Measurements from ENCODE around the gene ASIC1. TPM values are rescaled to one million over a fixed set of nuclear protein-coding genes. Genes with fewer than 3 reads are reported as not detected.
A peak's percentile ranks its signal among the peaks of the same experiment; 100 is the strongest.

Gene ASIC1
- polyA plus RNA-seq, 3 donors, result 3.3 to 4.1 (median 4.0) TPM

DNA sequence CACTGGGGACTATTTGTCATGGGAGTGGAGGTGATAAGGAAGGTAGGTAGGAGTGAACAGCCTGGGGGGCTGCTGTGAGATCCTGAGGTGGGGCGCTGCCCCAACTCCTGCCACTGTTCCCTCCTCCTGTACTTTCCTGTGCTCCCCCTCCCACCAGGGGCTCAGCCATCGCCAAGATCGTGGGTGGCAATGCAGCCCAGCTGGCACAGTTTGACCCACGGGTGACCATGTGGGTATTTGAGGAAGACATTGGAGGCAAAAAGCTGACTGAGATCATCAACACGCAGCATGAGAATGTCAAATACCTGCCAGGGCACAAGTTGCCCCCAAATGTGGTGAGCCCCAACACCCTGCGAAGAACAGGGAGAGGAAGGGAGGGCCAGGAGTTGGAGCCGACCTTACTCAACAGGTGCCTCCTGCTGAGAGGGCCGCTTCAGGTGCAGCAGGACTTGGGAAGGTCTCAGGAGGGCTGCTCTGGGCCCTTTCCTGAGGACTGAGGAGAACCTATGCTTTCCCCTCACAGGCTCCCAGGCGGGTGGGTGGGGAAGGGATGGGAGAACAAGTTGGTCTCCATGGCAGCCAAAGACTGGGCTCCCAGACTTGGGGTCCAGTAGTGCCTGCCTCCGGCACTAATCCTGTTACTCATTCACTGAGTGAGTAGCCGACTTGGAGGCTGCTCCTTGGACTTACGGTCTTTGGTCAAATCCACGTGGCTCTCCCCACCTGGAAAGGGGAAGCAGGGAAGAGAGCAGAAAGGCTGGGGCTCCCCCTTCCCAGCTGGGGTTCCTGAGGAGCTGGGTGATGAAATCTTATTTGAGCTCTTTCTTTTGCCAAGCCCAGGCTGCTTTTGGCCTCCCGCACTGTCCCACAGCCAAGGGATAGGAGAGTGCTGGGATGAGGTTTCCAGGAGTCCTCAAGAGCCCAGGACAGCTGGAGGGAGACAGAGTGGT, 47.3 kb downstream of the ASIC1 start:
- DNase-seq (ENCODE audit: low read depth in 3 of 3, low spot score in 2 of 3), result no peak

DNA sequence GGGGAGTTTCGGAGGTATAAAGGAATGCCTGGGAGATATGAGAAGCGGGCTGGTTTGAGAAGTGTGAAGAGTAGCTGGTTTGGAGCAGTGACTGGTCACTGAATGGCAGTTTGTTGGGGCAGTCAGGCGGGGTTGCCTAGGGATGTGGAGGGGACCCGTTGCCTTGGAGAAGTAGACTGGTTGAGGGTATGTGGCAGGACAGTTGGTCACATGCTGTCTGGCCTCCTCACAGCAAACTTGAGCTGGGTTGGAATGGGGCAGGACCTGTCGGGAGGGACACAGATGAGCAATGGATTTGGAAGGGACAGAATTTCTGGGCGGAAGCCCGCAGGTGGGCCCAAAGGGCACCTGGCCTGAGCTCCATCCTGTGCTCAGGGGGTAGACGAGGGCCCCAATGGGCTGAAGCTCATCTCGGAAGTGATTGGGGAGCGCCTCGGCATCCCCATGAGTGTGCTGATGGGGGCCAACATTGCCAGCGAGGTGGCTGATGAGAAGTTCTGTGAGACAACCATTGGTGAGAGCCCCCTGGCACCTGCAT, 48.6 kb downstream of the ASIC1 start:
- DNase-seq (ENCODE audit: low read depth in 3 of 3, low spot score in 2 of 3), result no peak

GRCh38 chr12:50106907-50107306, 49.5 kb downstream of the ASIC1 start:
- no peak for DNase-seq (ENCODE audit: low read depth in 3 of 3, low spot score in 2 of 3)

- DNase-seq (ENCODE audit: low read depth in 3 of 3, low spot score in 2 of 3), result no peak
Measured at GRCh38 chr12:50107416-50108268, 50.2 kb downstream of the ASIC1 start.

- DNase-seq (ENCODE audit: low read depth in 3 of 3, low spot score in 2 of 3), result no peak
Measured at GRCh38 chr12:50109319-50109718, 51.9 kb downstream of the ASIC1 start.

DNA sequence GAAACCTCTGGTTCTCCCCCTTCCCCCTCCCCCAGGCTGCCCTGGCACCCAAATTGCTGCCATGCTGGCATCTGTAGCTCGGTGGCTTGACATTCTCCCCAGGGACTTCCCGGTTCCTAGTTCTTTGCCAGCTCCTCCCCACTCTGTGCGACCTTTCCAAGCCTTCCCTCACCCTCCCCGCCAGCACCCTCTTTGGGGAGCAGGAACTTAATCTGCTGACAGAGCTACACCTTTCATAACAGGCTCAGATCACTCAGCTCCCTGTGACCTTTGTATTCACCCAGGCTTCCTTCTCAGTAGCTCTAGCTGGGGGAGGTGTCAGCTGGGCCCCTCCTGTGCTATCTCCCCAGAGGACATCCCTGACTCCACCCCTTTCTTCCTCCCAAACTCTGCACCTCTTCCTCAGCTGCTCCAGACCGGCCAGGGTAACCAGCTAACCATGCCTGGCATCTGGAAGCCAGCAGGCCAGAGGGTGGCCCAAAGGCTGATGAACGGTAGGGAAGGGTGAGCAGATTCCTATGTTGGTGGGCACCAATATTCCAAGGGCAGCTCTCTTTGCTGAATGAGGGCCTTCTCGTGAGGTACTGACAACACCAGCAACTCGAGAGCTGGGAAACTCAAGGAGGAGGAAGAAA, 52.8 kb downstream of the ASIC1 start:
- DNase-seq (ENCODE audit: low read depth in 3 of 3, low spot score in 2 of 3), result no peak

- DNase-seq (ENCODE audit: low read depth in 3 of 3, low spot score in 2 of 3), result peak in 2 of 3 donors; percentile 38 to 73
Measured at GRCh38 chr12:50110762-50111351, 53.5 kb downstream of the ASIC1 start.

DNA sequence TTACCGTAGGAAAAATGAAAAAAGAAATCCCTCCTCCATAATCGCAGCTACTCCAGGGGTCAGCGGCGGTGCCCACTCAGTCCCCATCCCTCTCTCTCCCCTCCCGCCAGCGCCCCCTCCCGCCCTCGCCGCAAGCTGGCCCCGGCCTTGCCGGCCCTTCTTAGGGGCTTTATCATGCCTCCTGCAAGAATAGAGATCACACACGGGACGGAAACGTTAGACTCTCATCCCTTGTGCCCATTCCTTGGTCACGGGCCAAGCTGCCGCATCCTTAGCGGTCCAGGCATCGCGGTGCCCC, 53.9 kb downstream of the ASIC1 start:
- DNase-seq (ENCODE audit: low read depth in 3 of 3, low spot score in 2 of 3), result no peak

DNA sequence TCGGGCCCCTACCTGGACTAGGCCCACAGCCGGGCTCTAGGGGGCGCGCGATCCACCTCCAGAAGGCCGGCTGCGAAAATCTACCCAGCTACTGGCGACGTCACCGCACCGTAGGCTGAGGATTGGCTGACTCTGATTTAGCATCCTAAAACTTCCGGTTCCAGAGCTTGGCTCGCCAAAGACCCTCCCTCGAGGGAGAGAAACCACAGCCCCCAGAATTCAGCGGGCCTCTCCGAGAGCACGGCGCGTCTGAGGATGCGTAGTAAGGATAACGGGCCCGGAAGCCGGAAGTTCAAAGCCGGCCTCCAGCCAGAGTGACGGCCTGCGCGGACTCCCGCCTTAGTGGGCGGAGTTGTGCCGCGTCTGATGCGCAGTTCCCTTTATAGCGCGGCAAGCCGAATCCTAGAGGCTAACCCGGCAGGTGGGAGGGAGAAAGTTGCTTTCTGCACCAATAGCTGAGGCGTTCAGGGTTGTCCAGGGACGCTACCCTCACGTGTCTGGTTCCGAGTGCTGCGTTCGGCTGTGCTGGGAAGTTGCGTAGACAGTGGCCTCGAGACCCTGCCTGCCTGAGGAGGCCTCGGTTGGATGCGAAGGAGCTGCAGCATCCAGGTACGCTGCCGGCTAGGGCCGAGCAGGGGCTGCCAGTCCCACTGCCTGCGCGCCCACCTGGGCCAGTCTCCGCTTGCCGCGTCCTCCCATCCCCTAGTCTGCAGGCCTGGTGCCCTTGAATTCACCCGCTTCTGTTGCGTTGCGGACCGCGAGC, 54.5 kb downstream of the ASIC1 start, which contains the start of gene COX14:
TSS of gene COX14 (plus strand) at position 544 of the 763 bp plus-strand sequence. CDS start 7,808 bp downstream, outside the sequence.
- DNase-seq (ENCODE audit: low read depth in 3 of 3, low spot score in 2 of 3), result peak; percentile 98 to 99 (median 98)

DNA sequence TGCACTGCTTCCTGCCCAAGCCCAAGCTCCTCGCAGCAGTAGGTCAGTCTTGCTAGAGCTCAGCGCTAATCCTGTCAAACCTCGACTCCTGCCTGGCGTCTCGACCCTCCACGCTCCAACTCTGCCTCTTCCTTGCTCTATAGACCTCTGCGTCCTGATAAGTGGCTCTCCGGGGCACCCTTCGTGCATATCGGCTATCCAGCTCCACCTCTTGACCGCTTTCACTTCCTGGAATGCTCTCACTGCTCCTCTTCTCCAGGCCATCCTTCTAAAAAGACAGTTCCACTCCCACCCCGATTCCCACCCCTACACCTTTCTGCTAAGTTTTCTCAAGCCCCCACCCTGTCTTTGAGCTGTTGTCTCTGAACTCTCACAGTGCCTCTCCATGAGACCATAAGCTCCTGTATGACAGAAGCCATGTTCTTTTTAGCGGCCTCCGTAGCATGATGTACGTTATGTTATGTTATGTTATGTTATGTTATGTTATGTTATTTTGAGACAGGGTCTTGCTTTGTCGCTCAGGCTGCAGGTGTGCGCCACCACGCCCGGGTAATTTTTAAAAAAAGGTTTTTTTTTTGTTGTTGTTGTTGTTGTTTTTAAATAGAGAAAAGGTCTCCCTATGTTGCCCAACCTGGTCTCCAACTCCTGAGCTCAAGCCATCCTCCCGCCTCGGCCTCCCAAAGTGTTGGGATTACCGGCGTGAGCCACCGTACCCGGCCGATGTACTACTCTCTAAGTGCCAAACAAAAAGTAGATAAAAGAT, 55.2 kb downstream of the ASIC1 start:
- DNase-seq (ENCODE audit: low read depth in 3 of 3, low spot score in 2 of 3), result no peak

DNA sequence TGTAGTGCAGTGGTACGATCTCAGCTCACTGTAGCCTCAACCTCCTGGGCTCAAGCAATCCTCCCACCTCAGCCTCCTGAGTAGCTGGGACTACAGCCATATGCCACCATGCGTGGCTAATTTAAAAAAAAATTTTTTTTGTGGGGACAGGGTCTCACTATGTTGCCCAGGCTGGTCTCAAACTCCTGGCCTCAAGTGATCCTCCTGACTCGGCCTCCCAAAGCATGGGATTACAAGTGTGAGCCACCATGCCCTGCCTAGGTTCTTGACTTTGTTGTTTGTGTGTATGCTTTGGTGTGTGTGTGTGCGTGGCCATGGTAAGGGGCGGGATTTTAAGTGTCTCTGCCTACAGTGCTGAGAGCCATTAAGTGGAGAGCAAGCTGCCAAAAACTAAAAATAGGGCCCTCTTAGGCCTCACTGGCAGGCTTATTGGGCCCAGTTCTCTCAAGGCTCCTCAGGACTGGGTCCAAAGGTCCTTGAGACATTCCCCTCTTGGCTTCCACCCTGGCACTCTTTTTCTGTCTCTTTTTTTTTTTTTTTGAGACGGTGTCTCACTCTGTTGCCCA, 59.7 kb downstream of the ASIC1 start:
- no peak for DNase-seq (ENCODE audit: low read depth in 3 of 3, low spot score in 2 of 3)

DNA sequence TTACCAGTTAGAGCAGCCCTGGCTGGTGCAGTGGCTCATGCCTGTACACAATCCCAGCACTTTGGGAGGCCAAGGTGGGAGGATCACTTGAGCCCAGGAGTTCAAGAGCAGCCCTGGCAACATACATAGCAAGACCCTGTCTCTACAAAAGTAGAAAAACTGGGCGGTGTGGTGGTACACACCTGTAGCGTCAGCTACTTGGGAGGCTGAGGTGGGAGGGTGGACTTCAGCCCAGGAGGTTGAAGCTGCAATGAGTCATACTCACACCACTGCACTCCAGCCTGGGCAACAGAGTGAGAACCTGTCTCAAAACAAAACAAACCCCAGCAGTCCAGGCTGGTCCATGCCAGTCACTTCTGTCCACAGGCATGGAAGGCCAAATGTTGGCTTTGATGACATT, 62.0 kb downstream of the ASIC1 start:
- no peak for DNase-seq (ENCODE audit: low read depth in 3 of 3, low spot score in 2 of 3)

- DNase-seq (ENCODE audit: low read depth in 3 of 3, low spot score in 2 of 3), result no peak
Measured at GRCh38 chr12:50120521-50120920, 63.1 kb downstream of the ASIC1 start.

GRCh38 chr12:50120953-50121352, 63.6 kb downstream of the ASIC1 start:
- DNase-seq (ENCODE audit: low read depth in 3 of 3, low spot score in 2 of 3), result no peak

GRCh38 chr12:50121641-50122040, 64.2 kb downstream of the ASIC1 start:
- DNase-seq (ENCODE audit: low read depth in 3 of 3, low spot score in 2 of 3), result no peak

GRCh38 chr12:50123203-50123602, 65.8 kb downstream of the ASIC1 start:
- no peak for DNase-seq (ENCODE audit: low read depth in 3 of 3, low spot score in 2 of 3)

DNA sequence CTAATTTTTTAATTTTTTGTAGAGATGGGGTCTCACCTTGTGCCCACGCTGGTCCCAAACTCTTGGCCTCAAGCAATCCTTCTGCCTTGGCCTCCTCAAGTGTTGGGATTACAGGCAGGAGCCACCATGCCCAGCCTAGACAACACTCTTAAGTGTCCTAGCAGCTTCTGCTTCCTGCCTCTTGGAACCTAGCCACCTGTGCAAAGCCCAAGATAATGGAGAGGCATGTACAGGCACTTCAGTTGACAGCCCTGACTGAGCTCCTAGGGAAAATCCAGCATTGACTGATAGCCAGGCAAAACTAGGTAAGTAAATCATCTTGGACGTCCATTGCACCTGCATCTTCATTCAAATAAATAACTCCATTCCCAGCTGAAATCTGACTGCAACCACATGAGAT, 70.2 kb downstream of the ASIC1 start:
- no peak for DNase-seq (ENCODE audit: low read depth in 3 of 3, low spot score in 2 of 3)

DNA sequence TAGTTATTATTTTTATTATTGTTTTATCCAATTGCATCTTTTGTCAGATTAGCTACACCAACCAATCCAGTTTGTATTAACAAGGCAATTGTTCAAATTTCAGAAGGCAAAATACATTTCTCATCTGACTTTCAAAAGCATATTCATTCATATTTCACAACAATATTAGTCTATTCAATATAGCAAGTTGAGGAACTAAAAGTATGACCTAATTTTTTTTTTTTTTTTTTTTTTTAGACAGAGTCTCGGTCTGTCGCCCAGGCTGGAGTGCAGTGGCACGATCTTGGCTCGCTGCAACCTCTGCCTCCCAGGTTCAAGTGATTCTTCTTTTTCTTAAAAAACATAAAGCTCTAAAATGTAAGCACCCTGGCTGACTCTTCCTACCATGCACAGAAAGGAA, 71.9 kb downstream of the ASIC1 start:
- no peak for DNase-seq (ENCODE audit: low read depth in 3 of 3, low spot score in 2 of 3)
